Bronchus fibroblast of lung (primary cell): ENCODE measurements around the gene SLC17A7. TPM values are rescaled to one million over a fixed set of nuclear protein-coding genes. Genes with fewer than 3 reads are reported as not detected.

Experiments
- total RNA-seq: library from RNA; depleted of rRNA; stranded (reverse); fragments of >200 nt; gene quantifications from 2 replicates; pipeline ENCODE4 v1.2.3, GENCODE V29; 2015

Gene SLC17A7
- not detected in 2 replicates for total RNA-seq

DNA sequence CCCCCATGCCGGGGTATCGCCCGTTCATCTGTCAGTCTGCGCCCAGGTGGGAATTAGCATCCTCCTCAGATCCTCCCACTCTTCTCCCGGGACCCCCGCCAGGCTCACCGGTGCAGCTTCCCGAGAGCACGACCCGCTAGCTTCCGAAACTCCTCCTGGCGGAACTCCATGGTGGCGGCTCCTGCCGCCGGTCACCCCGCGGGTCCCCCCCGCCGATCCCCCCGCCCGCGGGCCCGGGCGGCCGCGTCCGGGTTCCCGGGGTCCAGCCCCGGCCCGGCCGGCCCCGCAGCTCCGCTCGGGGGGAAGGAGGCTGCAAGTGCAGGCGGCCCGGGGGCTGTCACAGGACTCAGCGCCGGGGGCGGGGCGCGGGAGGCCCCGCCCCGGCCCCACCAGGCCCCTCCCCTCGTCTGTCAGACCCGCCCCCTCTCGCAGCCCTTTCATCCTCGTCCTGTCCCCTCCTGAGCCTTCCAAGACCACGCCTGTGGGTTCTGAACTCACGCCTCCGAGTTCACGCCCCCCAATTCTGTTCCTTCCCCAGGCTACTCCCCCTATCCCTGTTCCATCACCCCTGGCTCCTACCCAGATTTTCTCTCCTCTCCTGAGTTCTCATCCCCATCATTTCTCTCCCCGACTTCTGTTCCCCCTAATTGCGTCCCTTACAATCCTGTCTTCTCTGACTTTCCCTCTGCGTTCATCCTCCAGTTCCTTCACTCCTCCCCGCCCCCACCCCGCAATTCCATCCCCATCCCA, at the start of gene SLC17A7:
Gene SLC17A7 (minus strand): TSS at position 318 of the 750 bp plus-strand sequence. CDS start 148 bp downstream, at position 170.

DNA sequence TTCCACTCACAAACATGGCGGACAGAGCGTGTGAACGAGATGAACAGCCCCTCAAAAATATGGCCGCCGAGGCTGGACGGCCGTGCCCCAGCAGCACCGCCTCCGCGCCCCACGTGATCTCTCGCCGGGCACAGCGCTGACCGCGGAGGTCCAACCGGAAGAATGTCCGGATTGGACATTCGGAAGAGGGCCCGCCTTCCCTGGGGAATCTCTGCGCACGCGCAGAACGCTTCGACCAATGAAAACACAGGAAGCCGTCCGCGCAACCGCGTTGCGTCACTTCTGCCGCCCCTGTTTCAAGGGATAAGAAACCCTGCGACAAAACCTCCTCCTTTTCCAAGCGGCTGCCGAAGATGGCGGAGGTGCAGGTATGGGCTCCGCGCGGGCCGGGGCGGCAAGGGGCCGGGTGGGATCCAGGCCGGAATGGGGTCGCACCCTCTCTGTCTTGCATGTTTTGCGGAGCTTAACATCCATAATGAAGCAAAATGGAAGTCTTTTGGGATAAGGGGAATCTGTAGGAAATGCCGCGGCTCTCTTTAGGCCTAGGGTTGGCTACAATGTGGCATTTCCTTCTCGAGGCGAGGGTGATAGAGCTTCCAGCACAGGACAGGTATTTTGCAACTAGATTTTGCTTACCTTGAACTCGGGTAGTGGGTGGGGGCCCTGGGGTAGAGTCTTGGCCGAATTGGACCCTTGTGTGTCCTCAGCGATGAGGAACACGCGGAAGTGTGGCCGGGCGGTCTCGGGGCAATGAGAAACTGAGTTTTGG, 46.1 kb upstream of the SLC17A7 start, which contains the start of gene RPL13A:
Gene RPL13A (plus strand): TSS at position 332 of the 769 bp plus-strand sequence. CDS start 22 bp downstream, at position 354.

DNA sequence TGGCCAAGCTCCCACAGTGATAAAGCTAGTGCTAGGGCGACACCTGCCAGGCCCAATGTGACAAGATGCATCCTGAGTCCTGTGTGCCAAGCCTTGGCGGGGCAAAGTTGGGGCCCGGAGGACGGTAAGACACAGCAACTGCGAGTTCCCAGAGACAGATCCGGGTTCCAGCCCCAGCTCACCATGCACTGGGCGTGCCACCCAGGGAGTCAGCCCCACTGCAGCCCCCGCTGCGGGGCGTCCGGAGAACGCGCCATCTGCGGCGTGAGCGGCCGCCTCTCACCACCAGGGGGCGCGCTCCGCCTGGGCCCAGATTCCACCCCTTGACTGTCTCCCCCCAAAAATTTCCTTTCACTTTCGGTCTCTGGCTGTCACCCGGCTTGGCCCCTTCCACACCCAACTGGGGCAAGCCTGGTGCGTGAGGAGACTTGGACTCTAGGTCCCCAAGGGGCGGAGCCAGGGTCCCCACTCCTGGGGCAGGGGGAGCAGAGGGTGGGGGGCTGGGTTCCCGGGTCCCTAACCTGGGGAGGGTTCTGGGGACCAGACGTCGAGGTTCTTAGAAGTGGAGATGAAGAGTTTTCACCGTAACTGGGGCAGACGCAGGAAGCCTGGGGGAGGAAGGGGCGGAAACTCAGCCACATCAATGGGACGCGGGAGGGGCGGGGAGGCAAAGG, 32.7 kb upstream of the SLC17A7 start, which contains the start of gene FLT3LG:
Gene FLT3LG (plus strand): TSS at position 348 of the 674 bp plus-strand sequence. CDS start 425 bp downstream, outside the sequence.

DNA sequence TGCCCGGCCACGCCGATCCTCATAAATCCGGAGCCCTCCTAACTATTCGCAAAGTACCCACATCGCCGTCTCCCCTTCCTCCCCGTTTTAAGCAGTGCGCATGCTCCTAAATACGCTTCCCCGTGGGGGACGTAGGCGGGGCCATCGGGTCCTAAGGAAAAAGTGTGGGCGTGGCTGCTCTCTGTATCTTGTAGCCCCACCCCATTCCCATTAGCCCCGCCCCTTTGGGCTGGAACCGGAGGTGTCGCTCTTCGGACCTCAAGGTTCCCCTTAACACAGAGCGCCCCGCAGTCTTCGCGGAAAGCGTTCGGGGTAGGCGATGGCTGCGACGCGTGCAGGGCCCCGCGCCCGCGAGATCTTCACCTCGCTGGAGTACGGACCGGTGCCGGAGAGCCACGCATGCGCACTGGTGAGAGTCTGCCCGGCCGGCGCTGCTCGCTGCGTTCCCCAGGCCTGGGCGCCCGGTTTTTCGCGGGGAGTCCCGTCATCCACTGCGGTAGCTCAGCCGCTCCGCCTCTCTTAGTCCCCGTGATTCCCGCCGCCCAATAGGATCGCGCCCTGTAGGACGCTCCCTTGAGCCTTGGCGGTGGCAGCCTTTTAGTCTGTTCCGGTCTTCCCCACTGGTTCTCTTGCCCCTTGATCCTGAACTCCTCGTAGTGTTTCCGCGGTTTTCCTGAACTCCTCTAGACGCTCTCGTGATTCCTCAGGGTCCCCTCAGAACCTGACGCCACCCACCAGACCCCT, 11.9 kb upstream of the SLC17A7 start, which contains the start of gene ALDH16A1:
Gene ALDH16A1 (plus strand): TSS at position 213 of the 744 bp plus-strand sequence. CDS start 107 bp downstream, at position 320.

DNA sequence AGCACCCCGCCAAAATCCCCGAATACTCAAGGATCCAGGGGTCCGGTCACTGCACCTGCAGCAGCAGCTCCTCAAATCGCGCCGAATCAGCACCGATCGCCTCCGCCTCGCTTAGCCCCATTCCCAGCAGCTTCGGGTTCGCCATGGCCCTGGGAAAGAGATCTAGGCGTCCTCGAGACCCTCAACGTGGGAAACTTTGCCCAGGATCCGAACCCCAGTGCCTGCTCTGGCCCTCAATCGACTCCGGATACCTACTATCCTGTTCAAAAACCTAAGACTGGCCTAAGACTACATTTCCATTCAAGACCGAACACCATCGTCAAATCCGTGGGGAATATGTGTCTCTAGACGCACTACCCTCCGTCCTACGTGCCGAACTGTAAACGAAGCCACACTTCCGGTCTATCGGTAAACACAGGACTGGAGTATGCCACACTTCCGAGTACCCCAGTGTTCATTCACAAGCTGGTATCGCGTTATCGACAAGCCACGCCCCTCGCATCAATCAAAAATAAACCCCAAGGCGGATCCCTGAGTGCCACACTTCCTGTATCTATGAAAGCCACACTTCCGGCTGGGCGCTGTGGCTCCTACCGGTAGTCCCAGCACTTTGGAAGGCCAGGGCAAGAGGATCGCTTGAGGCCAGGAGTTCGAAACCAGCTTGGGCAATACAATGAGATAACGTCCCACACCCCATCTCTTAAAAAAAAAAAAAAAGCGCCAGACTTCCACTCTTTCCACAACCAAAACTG, 10.3 kb upstream of the SLC17A7 start, which contains the start of gene PIH1D1:
Gene PIH1D1 (minus strand): TSS at position 385 of the 752 bp plus-strand sequence. CDS start 240 bp downstream, at position 145.

DNA sequence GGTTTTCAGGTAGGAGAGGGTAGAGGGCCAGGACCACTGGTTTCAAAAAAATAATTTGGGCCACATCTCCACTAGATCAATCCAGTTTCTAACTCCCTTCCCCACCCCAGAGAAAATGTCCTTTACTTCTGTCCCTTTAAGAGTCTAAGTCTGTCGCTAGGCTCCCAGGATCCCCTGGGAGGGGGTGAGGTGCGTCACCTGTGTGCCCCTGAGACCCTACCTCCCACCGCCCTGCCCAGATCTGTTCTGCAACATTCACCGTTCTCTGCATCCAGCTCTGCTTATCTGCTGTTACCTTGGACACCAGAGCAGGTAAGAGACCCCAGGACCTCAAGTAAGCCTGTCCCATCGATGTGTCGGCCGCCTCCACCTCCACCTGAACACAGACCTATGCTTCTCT, 16.1 kb downstream of the SLC17A7 start, which contains the start of gene GFY:
Gene GFY (plus strand): TSS at position 211 of the 400 bp plus-strand sequence. CDS start 1,043 bp downstream, outside the sequence.

DNA sequence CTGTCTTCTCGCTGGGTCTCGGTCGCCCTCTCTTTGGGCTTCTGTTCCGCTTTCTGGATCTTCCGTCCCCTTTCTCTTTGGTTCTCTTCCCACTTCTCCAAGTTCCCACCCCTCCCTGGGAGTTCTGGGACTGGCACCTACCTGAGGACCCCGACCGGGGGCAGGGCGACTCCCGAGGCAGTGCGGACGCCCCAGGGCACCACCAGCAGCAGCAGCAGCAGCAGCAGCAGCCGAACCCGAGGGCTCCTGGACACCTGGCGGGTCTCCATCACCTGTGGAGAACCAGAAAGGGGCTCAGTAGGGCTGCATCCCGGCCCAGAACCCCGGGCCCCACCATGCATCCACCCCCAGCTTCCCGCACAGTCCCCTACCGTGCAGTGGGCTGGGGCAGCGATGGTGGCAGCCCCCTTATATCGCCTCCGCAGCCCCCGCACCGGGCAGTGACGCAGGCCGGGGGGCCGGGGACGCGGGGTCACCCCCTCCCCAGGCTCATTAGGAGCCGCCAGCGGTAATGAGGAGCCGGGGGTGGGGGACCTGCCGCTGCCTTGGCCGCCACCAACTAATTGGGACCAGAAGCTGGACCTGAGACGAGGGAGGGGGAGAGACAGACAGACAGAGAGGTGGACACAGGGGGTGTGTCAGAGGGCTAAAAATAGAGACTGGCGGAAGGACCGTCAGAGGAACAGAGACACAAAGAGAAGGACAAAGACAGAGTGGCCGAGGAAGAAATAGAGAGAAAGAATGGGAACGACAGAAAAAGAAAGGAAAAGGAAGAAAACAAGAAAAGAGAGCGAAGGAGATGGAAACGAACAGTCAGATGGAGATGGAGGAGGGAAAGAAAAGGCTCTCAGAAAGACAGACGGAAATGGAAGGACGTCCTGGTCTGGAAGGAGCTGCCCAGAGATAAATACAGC, 18.0 kb downstream of the SLC17A7 start, which contains the start of gene PTH2:
Gene PTH2 (minus strand): TSS at position 371 of the 914 bp plus-strand sequence. CDS start 102 bp downstream, at position 269.

DNA sequence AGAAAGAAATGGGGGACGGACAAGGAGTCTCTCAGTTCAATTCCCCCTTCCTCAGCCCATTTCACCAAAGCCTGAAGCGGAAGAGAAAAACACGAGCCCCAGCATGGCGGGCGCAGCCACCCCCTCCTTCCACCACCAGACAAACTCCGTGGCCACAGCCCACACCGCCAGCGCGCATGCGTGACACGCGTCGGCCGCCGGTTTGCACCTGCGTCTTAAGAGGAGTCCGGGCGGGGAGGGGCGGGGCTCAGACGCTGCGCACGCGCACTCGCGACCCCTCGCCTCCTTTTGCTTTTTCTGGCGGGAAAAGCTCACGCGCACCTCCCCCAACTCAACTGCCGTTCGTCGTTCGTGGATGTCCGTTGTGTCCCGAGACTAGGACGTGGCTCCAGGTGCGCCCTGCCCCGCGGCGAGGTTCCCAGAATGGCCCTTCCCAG, 53.4 kb downstream of the SLC17A7 start, which contains the start of gene KASH5:
Gene KASH5 (plus strand): TSS at position 314 of the 437 bp plus-strand sequence. CDS start 2,635 bp downstream, outside the sequence.

Other genes with a start within 250 kb of the SLC17A7 start
- 0.59 TPM in 1 of 2 replicates, not detected in the other for gene SLC6A16, start 116.3 kb downstream of the SLC17A7 start, total RNA-seq
- not detected in 2 replicates for gene CD37, start 106.1 kb downstream of the SLC17A7 start, total RNA-seq
- 47.9 and 49.4 TPM in 2 replicates for gene TEAD2, start 79.1 kb downstream of the SLC17A7 start, total RNA-seq
- gene DKKL1, start 77.7 kb downstream of the SLC17A7 start, total RNA-seq: 1.3 and 2.2 TPM in 2 replicates
- not detected in 2 replicates for gene KASH5, start 53.3 kb downstream of the SLC17A7 start, total RNA-seq
- not detected in 2 replicates for gene PTH2, start 18.1 kb downstream of the SLC17A7 start, total RNA-seq
- gene GFY, start 16.1 kb downstream of the SLC17A7 start, total RNA-seq: not detected in 2 replicates
- 103 TPM in 2 replicates for gene PIH1D1, start 10.3 kb upstream of the SLC17A7 start, total RNA-seq
- 34.3 and 37.2 TPM in 2 replicates for gene ALDH16A1, start 11.7 kb upstream of the SLC17A7 start, total RNA-seq
- 2.4 and 5.6 TPM in 2 replicates for gene FLT3LG, start 32.7 kb upstream of the SLC17A7 start, total RNA-seq
- 3,580 and 3,841 TPM in 2 replicates for gene RPL13A, start 46.1 kb upstream of the SLC17A7 start, total RNA-seq
- gene RPS11, start 54.9 kb upstream of the SLC17A7 start, total RNA-seq: 3,922 and 4,879 TPM in 2 replicates
- gene FCGRT, start 71.1 kb upstream of the SLC17A7 start, total RNA-seq: 38.0 and 39.7 TPM in 2 replicates
- 191 and 235 TPM in 2 replicates for gene RCN3, start 86.5 kb upstream of the SLC17A7 start, total RNA-seq
- gene NOSIP, start 139.0 kb upstream of the SLC17A7 start, total RNA-seq: 90.1 and 98.2 TPM in 2 replicates
- 0.30 and 0.84 TPM in 2 replicates for gene PRRG2, start 139.8 kb upstream of the SLC17A7 start, total RNA-seq
- gene PRR12, start 149.7 kb upstream of the SLC17A7 start, total RNA-seq: 4.9 and 6.2 TPM in 2 replicates
- gene RRAS, start 198.6 kb upstream of the SLC17A7 start, total RNA-seq: 64.7 and 94.1 TPM in 2 replicates
- gene SCAF1, start 200.7 kb upstream of the SLC17A7 start, total RNA-seq: 28.4 and 28.6 TPM in 2 replicates
- gene IRF3, start 224.3 kb upstream of the SLC17A7 start, total RNA-seq: 94.8 and 99.3 TPM in 2 replicates
- 35.8 and 37.2 TPM in 2 replicates for gene BCL2L12, start 224.4 kb upstream of the SLC17A7 start, total RNA-seq
- gene PRMT1, start 235.7 kb upstream of the SLC17A7 start, total RNA-seq: 389 and 416 TPM in 2 replicates
- 0.67 and 0.74 TPM in 2 replicates for gene ADM5, start 248.1 kb upstream of the SLC17A7 start, total RNA-seq
- 17.7 and 19.3 TPM in 2 replicates for gene CPT1C, start 249.6 kb upstream of the SLC17A7 start, total RNA-seq